Measurements from ENCODE around the gene KRTAP19-8. TPM values are rescaled to one million over a fixed set of nuclear protein-coding genes. Genes with fewer than 3 reads are reported as not detected.

KRTAP19-8 gene
- total and polyA plus RNA-seq, 10 of the 15 experiments (the other 5 are each of a cell fraction or from before 2014, with no cell fraction given): not detected

GRCh38 chr21:31012133-31013089 is 25.9 kb downstream of the KRTAP19-8 start:
- no TSS peak for BruUV-seq (replicated peaks)
- no peaks in the 10 kb centered on the region for H3K27me3 ChIP-seq (replicated peaks in 1 of 2; ENCODE audit: control insufficient read depth in 2 of 2, insufficient read depth in 2 of 2, low read length in 1 of 2)
- intact Hi-C loops (cut with micrococcal nuclease; ENCODE audit: unreplicated experiment): no loop called here
- RAD21 ChIA-PET (ENCODE audit: unreplicated experiment): no interaction called here
- TF ChIP-seq, protein P1, sequence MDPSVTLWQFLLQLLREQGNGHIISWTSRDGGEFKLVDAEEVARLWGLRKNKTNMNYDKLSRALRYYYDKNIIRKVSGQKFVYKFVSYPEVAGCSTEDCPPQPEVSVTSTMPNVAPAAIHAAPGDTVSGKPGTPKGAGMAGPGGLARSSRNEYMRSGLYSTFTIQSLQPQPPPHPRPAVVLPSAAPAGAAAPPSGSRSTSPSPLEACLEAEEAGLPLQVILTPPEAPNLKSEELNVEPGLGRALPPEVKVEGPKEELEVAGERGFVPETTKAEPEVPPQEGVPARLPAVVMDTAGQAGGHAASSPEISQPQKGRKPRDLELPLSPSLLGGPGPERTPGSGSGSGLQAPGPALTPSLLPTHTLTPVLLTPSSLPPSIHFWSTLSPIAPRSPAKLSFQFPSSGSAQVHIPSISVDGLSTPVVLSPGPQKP (IDR thresholded peaks at IDR 0.05; ENCODE audit: low read depth, low read length): no peak
- TF ChIP-seq HSF1 (IDR thresholded peaks at IDR 0.05; ENCODE audit: low read depth, low read length) (no peak), BACH1 (IDR thresholded peaks at IDR 0.05; ENCODE audit: borderline replicate concordance) (no peak), PKNOX1 (IDR thresholded peaks at IDR 0.05) (no peak), EGR1 (IDR thresholded peaks at IDR 0.05; ENCODE audit: borderline replicate concordance in 1 of 2, low read depth in 2 of 2, low read length in 2 of 2) (no peak), SMARCA5 (IDR thresholded peaks at IDR 0.05) (no peak), PBX3 (IDR thresholded peaks at IDR 0.05; ENCODE audit: insufficient replicate concordance, low read depth, low read length) (no peak), RB1 (IDR thresholded peaks at IDR 0.05; ENCODE audit: borderline replicate concordance) (no peak), MAX (IDR thresholded peaks at IDR 0.05; ENCODE audit: low read depth, low read length) (no peak), BHLHE40 (IDR thresholded peaks at IDR 0.05; ENCODE audit: borderline replicate concordance in 1 of 2, low read depth in 2 of 2, low read length in 1 of 2) (no peak), KAT2A (conservative IDR thresholded peaks at IDR 0.05; ENCODE audit: control insufficient read depth, low read depth, low read length) (no peak), CREM (IDR thresholded peaks at IDR 0.05; ENCODE audit: low read depth) (no peak), RBBP5 (conservative IDR thresholded peaks at IDR 0.05) (no peak)
- no peaks in the 10 kb centered on the region; the same call in 2 of the 3 replicates for H3K9me3 ChIP-seq (replicated peaks; ENCODE audit: control insufficient read depth, insufficient read depth, low read length)
- no peaks in the 10 kb centered on the region for H3K79me2 ChIP-seq (ENCODE audit: control insufficient read depth, insufficient read depth, low read length)
- DNase-seq (ENCODE audit: low read depth, low spot score) (peak; percentile 15), ATAC-seq (no peak), FAIRE-seq (no peak)
- H3K4me1 ChIP-seq (ENCODE audit: control insufficient read depth, insufficient read depth, low read length): no peaks in the 10 kb centered on the region
- H3K4me3 ChIP-seq: no peak overlapping the region; the same call in 1 of the 2 replicates
- in situ Hi-C loops (cut with MboI): no loop called here
- H2AFZ ChIP-seq (ENCODE audit: control insufficient read depth, low read depth, low read length): peak overlapping the region; percentile 42
- H4K20me1 ChIP-seq (ENCODE audit: control insufficient read depth, insufficient read depth): no peaks in the 10 kb centered on the region
- peak overlapping the region; percentile 55; the same call in 1 of the 2 replicates for H3K4me2 ChIP-seq (ENCODE audit: control insufficient read depth, insufficient read depth)
- CTCF ChIA-PET: interaction anchor here (0.8 to 1.2 kb wide), 2 partner anchors 13 kb away, joined by 3 read pairs; no protein-coding TSS in a partner anchor
- H3K27ac ChIP-seq (ENCODE audit: control insufficient read depth, insufficient read depth): peak overlapping the region; percentile 39; the same call in 1 of the 2 replicates
- no peak overlapping the region for H3K9ac ChIP-seq (ENCODE audit: control insufficient read depth, insufficient read depth, low read length)
- H3K36me3 ChIP-seq (ENCODE audit: control insufficient read depth in 2 of 2, insufficient read depth in 2 of 2, low read length in 1 of 2): no peaks in the 10 kb centered on the region
- POLR2A ChIA-PET: interaction anchor here (0.6 kb wide), 1 partner anchor 18 kb away, joined by 3 read pairs; no protein-coding TSS in a partner anchor
- 29% methylated on average over 4 of the region's 4 CpGs for WGBS (ENCODE audit: insufficient coverage, insufficient replicate concordance, low lambda C conversion rate, missing lambda C conversion rate)
- SMC1A ChIA-PET (ENCODE audit: uncharacterized antibody, unreplicated experiment): interaction anchor here (1.1 kb wide), 2 partner anchors 23 to 277 kb away, joined by 3 read pairs; no protein-coding TSS in a partner anchor
